Fibroblast of skin of back (primary cell): ENCODE results near the gene BMF.
"Not testable (repeated sequence)": the region's sequence is repeated elsewhere in the genome, so short reads cannot be mapped to it uniquely, and the experiment has no call there.

Experiments used
- DNase-seq: peaks from one replicate; pipeline ENCODE4 v3.0.0-alpha.2; 2013

BMF gene

DNA sequence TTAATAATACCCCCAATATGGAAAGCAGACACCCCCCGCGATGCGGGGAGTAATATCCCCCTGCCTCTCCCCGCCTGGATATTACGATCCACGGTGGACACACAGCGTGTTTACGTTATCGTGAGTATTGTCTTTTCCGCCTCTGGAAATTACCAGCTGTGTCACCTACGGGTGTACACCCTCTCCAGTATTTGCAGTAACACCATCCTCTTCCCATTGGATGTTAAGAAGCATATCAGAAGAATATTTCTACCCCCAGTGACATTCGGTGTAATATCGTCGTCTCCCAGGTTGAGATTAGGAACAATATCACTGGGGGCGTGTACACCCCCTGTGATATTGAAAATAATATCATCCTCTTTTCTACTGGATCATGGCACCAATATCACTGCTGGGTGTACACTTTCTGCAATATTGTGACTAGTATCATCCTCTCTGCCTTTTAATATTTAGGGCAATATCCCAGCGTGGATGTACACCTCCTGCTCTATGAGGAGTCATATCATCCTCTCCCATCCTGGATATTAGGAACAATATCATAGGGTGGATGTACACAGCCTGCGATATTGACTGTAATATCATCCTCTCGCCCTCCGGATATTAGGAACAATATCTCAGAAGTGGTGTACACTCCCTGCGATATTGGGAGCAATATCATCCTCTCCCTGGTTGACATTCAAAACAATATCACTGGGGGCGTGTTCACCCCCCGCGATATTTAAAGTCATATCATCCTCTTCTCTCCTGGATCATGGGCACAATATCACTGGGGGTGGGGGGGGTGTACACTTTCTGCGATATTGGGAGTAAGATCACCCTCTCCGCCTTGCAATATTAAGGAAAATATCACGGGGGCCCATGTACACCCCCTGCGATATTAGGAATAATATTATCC lies 20.3 kb upstream of the BMF start:
- DNase-seq, result no peak

DNA sequence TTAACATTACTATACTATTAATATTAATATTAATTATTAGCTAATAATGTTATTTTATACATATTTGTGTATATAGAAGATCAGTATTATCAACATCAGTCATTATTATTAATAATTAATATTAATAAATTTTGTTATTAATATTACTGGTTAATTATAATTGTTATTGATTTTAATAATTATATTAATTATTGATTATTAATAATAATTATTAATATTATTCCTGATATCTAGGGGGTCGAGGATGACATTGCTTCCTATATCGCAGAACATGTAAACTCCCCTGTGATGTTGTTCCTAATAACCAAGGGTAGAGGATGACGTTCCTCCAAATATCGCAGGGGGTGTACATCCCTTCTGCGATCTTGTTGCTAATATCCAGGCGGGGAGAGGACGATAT lies 17.3 kb upstream of the BMF start:
- DNase-seq, result no peak

GRCh38 chr15:40124807-40125285 lies 16.2 kb upstream of the BMF start:
- not testable (repeated sequence) for DNase-seq

GRCh38 chr15:40124333-40124732 lies 15.7 kb upstream of the BMF start:
- not testable (repeated sequence) for DNase-seq

- DNase-seq, result not testable (repeated sequence)
Observed at GRCh38 chr15:40123863-40124262, 15.2 kb upstream of the BMF start.

- not testable (repeated sequence) for DNase-seq
Observed at GRCh38 chr15:40122989-40123388, 14.3 kb upstream of the BMF start.

DNA sequence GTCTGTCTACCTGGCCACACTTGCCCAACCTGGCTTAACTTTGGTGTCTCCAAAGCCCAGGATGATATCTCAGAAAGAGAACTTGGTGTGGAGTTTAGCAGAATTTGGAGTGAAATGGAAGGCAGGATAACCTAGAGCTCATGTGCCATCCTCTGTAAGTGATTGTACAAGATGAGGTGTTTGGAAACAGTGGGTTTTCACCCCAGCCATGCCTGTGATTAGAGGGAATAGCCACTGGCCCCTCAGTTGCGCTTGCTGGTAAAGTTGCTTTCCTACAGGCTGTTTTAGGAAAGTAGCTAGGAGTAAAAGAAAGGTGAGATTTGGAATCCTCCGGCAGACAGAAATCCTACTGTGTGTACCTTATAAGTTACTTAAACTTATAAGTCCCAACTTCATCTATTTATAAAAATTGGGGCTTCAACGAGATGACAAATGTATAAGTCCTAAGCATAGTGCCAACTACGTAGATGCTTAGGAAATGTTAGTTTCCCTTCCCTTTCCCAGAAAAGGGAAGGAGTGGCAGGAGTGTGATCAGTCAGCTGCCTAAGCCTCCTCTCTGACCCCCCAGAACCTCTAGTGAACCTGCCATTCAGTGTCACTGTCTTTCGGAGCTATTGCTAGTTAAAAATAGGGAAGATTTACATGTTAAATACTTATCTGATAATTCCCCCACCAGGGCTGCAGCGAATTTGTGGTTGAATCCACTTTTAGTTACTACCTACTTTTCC lies 13.4 kb upstream of the BMF start:
- DNase-seq, result no peak

- DNase-seq, result no peak
Observed at GRCh38 chr15:40118473-40118872, 9.8 kb upstream of the BMF start.

GRCh38 chr15:40115670-40116093 lies 7.0 kb upstream of the BMF start:
- no peak for DNase-seq

DNA sequence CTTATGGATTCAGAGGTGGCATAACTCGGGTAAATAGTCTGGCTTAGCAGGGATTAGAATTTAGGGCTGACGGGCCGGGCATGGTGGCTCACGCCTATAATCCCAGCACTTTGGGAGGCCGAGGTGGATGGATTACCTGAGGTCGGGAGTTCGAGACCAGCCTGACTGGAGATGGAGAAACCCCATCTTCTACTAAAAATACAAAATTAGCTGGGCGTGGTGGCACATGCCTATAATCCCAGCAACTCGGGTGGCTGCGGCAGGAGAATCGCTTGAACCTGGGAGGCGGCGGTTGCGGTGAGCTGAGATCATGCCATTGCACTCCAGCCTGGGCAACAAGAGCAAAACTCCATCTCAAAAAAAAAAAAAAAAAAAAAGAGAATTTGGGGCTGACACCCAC lies 6.4 kb upstream of the BMF start:
- not testable (repeated sequence) for DNase-seq

GRCh38 chr15:40114218-40114617 lies 5.5 kb upstream of the BMF start:
- DNase-seq, result no peak

GRCh38 chr15:40112789-40113188 lies 4.1 kb upstream of the BMF start:
- no peak for DNase-seq

DNA sequence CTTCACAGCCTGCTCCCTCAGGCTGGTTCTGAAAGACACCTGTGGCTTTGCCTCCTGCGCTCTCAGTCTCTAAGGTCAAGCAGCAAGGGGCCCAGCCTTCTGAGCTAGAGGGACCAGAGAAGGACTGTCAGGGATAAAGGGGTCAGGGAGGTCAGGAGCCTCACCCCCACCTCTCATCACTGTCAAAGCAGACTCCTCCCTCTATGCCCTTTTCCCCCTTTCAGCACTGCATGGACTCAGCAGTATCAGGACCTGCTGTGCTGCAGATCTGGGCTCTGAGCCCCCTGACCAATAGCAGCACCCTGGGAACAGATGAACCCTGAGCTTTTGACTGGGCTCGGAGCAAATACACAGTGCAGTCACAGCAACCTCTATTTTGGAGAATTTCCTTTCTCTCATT lies 3.2 kb upstream of the BMF start:
- DNase-seq, result no peak

DNA sequence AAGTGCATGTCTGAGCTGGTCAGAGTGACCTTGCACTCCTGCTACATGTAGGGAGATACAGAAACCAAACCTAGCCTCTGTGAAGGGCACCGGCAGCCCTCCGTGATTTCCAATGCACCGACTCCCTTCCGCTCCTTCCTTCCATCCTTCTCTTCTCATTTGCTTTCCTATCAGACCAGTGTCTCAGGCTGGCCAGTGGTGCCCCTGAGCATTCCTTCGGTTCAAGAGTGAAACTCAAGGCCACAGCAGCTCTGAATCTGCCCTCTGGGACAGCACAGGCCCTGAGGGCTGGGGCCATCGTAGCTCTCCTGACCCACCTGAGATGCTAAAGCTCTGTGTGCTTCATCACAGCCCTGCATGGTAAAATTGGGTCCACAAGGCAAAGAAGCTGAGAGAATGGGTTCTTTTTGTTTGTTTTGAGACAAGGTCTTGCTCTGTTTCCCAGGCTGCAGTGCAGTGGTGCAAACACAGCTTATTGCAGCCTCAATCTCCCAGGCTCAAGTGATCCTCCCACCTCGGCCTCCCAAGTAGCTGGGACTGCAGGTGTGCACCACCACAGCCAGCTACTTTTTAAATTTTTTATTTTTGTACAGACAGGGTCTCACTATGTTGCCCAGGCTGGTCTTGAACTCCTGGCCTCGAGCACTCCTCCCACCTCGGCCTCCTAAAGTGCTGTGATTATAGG lies 2.3 kb upstream of the BMF start:
- no peak for DNase-seq

GRCh38 chr15:40108061-40108854 lies 421 bp downstream of the BMF start:
- peak; percentile 60 for DNase-seq

DNA sequence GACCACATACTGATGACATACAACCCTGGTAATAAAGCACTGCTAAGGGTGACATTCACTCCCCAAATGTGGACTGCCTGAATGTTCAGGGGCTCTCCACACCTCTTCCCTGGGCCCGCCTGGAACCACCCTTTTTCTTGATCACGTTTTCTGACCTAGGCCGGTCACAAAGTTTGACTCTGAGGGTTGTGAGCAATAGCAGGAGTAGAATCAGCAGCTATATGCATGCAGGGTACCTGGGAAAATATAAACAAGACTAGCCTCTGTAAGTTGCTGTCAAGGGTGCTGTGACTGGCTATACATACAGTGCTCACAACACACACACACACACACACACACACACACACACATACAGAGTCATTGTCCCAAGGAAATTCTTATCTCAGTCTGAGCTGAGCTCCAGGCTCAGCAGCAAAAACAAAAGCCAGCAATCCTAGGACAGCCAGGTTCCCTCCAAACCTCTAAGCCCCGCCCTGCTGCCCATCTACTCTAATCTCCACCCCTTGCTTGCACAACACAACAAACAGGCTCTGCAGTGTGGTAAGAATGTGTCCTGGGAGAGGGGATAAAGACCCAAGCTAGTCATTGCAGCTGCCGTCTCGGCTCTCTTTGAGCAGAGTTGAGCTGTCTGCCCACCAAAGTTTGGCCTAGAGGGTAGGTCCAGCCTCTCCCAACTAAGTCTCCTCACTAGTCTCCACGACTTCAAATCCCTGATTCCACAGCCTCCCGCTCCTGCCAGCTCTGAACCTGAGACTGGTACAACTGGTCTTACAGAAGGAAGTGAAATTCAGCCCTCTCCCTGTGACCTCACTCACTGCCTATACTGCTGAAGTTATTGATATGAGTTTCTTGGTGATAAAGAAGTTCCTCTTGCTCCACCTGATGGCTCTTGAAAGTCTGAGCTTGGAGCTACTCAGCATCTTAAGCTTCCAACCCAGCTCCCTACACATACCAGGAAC lies 2.2 kb downstream of the BMF start:
- no peak for DNase-seq

DNA sequence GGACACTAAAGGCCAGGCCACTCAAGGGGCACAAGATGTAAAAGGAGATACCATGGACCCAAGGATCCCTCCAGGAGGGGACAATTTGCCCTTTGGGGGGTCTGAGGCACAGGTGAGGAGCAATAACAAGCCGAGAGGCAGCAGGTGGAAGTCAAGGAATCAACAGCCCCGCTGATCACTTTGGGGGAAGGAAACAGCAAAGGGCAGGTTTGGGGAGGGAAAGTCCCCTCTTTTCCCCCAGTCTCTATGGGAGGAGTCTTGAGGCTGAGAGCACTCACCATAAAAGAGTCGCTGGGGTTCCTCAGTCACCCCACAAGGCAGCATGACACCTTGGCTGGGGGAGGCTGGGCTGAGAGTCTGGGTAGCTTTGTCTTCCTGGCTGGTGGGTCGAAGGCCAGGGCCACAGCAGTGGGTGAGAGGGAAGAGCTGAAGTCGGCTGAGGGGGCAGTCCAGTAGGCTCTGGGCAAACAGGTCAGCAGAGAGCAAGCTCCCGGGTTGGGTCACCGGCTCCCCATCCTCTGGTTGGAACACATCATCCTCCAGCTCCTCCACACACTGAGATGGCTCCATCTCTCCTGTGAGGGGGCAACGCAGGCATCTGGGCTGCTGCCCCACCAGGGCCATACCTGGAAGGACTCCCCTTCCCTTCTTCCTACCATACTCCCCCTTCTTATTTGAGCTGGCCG lies 3.0 kb downstream of the BMF start:
- no peak for DNase-seq

DNA sequence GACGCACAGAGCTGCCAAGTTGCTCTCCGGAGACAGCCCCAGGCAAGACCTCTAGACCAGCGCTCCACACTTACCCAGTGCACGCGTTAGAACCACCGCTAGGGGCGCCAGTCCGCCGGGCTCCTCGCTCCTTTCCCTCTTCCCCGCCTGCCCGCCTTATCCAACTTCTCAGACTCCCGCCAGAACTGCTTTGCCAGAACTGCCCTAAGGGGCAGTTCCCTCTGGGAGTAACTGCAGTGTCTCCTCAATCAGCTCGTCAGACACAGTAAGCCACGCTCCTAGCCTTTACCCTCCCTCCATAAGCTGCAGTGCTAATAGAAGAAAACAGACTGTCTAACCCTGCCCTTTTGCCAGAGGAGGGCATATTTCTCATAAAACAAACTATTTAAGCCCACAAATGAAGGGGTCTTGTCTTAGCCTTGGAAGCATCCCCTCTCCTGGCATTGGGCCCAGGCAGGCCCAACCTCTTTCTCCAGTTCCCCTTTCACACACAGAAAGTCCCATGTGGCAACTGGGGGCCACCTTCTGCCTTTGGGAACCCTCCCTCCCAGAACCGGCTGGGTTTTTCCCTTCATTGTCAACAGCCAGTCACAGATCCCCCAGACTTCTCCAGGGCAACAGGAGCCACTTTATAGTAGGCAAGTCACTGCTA lies 3.7 kb downstream of the BMF start:
- DNase-seq, result peak; percentile 85

DNA sequence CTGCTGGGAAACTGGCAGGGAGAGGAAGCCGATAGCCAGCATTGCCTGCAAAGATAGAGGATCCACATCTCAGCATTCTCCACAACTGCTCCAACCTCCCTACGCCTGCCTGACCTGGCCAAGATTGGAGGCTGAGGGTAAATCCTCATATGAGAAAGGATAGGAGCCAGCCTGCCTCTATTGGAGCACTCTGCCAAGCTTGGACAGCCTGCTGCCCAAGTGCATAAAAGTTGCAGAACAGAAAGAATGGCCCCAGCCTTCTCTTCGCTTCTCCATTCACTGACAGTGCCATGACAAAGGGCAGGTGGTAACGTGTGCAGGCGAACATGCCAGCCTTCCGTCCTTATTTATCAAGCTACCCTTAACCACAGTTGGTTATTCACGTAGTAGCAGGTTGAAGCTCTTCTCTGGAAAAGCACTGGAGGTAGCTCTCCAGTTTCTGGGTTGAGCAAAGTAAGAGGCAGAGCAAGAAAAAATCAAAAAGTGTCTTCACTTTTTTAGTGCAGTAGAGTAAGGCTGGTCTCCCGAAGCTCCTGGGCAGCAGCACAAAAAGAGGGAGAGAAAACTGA lies 4.3 kb downstream of the BMF start:
- no peak for DNase-seq

GRCh38 chr15:40103864-40104271 lies 4.8 kb downstream of the BMF start:
- no peak for DNase-seq
